Fibroblast of peridontal ligament (primary cell): ENCODE data around the gene ABCC4.

Experiments used
- DNase-seq: peaks from one replicate; pipeline ENCODE4 v3.0.0-alpha.2; 2010; ENCODE audit errors: extremely low read depth

Gene ABCC4

DNA sequence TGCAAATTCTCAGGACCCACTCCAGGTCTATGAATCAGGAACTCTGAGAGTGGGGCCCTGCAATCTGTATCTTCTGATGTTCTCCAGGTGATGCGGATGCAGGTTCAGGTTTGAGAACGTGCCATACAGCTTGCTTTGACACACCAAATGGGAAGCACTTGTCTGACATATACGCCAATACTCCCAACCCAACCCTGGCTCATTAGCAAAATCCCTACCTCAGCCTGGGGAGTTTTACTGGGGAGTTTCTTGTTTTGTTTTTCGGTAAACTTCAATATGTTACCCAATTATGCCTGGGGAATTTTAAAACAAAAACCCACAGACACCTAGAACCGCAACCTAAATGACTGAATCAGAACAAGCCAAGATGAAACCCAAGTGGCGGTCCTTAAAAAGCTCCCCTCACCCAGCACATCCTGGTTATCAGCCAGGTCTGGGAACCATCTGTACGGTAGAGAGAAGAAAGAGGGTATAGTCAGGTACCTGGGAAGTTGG lies 41.2 kb downstream of the ABCC4 start:
- no peak for DNase-seq

GRCh38 chr13:95258619-95259194 lies 42.5 kb downstream of the ABCC4 start:
- DNase-seq, result no peak

GRCh38 chr13:95258098-95258497 lies 43.2 kb downstream of the ABCC4 start:
- DNase-seq, result no peak

DNA sequence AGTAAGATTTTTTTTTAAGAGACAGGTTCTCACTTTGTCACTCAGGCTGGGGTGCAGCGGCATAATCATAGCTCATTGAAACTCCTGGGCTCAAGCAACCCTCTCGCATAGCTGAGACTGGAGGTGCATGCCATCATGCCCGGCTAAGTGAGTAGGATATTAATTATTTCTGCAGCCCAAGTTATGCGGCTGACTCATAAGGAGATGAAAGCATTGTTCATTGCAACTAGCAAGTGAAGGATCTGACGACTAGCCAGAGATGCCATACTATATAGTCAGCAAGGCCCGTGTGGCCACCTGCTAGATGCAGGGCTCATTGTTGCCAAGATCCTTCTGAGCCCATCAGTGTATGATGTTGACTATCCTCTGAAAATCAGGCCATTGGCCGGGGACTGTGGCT lies 45.2 kb downstream of the ABCC4 start:
- DNase-seq, result peak; percentile 63

DNA sequence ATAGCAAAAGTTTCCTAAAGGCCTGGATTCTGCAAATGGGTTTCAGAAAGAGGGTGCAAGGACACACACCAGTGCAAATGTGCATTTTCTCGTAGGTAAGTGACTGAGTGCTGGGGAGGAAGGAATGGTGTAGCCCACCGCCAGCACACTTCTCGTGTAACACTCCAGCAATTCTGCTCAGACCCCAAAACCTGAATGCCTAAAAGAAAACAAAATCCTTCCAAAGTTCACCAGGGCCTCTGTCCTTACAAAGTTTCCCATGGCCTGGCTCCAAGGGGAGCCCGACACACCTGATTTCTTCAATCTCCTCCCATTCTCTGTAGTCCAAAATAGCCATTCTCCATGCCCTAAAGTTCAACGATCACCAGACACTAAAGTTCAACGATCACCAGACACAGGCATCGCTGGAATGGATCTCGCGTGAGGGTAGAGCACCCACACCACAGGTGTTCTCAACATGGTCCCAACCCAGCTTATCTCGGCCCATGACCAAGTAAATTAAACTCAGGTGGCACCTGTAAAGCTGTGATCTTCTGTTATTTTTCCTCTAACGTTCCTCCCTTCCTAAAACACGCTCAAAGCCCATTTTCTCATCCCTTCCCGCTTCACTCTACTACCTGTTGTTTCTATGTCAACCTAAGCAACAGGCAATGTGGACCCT lies 46.0 kb downstream of the ABCC4 start:
- DNase-seq, result no peak

DNA sequence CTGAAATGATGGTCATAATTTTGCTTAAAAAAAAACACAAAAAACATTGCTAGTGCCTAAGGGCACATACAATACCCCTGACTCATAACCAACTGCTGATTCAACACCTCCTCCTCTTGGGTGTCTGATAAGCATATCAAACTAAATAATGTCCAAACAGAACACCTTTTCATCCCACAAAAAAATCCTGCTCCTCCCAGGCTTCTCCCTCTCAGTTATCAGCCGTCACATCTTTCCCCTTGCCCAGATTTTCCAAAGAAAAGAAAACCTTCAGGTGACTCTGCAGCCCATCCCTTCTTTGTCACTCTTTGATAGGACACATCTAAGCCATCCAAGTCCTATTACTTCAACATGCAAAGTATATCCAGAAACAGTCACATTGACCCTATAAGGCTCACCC lies 46.9 kb downstream of the ABCC4 start:
- DNase-seq, result no peak

- DNase-seq, result no peak
These were observed 48.2 kb downstream of the ABCC4 start for GRCh38 chr13:95253033-95253432.

DNA sequence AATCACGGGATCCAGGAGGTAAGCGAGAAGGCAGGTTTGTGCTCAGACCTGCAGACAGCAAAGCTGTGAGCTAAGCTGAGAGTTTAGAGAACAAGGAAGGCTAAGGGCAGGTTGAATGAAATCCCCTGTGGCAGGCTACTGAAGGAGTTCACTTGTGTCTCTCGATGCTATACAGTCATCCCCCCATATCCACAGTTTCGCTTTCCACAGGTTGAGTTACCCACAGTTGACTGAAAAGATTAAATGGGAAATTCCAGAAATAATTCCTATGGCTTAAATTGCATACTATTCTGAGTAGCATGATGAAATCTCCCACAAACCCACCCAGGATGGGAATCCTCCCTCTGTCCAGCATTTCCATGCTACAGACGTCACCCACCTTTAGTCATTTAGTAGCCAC lies 49.6 kb downstream of the ABCC4 start:
- no peak for DNase-seq

- DNase-seq, result no peak
These were observed 50.3 kb downstream of the ABCC4 start for GRCh38 chr13:95250961-95251360.

- no peak for DNase-seq
These were observed 52.3 kb downstream of the ABCC4 start for GRCh38 chr13:95248953-95249352.

DNA sequence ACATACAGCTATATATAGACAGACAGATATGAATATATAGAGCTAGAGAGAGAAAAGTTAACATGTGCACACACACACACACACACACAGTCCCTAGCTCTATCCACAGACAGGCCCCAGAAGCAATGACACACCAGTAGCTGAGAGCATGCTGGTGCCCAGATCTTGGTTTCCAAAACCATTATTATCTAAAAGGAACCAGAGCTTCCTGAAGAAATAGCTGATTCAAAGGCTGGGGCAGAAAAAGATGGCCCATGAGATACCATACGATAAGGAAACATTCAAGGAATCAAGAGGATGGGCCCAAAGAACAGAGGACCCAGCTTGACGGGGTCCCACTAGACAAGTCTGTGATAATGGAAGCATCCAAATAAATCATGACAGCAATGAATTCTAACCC lies 53.4 kb downstream of the ABCC4 start:
- DNase-seq, result no peak

GRCh38 chr13:95247171-95247570 lies 54.1 kb downstream of the ABCC4 start:
- no peak for DNase-seq

GRCh38 chr13:95246292-95247082 lies 54.8 kb downstream of the ABCC4 start:
- DNase-seq, result no peak

DNA sequence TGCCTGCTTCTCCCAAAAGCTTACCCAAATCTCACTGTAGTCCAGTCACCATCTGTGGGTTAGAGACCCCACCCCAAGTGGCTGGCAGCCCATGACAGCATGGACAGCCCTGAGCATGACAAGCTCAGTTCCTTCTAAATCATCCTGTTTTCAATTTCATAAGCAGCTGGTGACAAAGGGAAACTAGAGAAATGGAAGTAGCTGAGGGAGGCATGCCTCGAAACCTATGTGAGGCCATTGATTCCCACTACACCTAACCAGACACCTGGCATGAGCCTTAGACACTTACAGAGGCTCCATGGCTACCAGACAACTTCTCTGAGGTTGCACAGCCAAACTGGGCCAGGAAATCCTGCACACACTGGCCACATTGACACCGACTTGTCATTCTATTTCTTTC lies 56.2 kb downstream of the ABCC4 start:
- DNase-seq, result no peak

DNA sequence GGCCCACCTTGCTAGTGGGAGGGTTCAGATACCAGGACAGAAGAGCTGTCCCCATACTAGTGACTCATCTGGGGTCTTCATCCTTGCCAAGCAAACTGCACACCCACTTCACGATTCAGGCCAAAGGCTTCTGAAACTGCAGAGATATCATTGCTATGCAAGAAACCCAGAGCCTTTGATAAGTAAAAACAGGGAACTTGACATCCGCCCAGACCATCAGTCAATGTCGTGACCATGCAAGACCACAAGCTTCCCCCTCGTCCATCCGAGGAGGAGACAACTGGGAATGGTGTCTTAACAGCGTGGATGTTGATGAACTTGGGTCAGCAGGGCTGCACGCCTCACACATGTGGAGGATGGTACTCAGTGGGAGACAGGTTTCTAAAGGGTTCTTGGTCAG lies 58.0 kb downstream of the ABCC4 start:
- no peak for DNase-seq

- no peak for DNase-seq
These were observed 59.9 kb downstream of the ABCC4 start for GRCh38 chr13:95241321-95241720.

DNA sequence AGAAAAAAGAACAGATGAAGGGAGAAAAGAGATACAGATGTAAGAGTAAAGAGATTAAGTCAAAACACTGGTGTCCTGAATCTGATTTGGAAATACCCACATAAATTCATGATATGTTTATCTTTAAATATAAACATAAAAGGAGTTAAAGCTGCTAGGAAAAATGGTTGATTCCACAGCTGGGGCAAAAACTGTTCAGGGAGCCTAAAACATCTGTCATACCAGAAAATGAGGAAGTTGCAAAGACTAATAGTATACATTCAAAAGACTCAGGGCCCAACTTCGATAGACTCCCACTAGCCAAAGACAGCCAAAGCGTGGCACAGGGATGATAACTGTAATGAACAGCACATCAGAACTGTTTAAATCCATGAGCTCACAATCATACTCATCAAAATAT lies 62.0 kb downstream of the ABCC4 start:
- peak; percentile 38 for DNase-seq

DNA sequence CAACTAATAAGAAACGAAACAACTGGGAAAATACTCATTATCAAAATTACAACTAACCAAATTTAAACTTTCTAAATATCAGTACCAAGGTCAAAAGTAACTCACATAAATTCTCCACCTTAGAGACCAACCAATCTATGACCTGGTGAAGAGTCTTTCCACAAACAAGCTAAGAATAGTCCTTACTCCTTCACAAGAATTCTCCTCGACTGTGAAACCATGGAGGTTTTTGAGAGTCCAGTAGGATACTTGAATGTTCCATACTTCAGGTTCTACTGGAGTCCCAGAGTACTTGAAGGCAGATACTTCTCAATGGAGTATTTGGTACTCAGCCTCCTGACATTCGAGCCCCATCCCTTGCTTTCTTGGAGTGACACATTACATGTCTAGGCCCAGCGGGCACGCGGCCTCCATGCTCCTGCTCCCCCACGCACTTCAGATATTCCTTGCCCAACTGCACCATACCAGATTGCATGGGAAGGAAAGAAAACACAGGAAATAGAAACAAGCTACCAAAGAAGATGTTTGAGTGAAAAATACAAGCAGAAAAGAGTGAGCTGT lies 63.9 kb downstream of the ABCC4 start:
- no peak for DNase-seq

- no peak for DNase-seq
These were observed 64.5 kb downstream of the ABCC4 start for GRCh38 chr13:95236774-95237173.

- no peak for DNase-seq
These were observed 65.3 kb downstream of the ABCC4 start for GRCh38 chr13:95235974-95236373.

DNA sequence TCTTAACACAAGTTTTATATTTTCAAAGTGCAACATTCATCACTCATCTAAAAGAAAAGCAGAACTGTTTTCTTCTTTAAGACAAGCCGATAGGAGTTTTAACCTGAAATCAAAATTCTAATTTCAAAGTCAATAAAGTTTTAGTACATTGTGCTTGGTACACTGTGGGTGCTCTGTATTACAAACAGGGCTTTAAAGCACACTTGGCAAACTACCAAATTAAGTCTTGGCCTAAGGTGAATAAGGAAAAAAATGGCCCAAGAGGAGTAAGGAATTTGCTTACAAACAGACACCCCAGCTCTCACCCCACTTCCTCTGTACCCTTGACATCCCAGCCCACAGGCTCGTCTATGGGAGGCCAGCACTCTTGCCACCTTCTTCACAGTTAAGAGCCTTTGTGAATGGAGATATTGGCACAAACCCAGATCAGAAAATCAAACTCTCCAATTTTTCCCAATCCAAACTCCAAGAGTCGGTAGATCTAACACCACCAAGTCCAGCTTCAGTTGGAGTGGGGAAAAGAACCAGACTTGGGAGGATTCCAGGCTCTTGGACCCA lies 66.0 kb downstream of the ABCC4 start:
- no peak for DNase-seq

GRCh38 chr13:95234242-95234641 lies 67.0 kb downstream of the ABCC4 start:
- no peak for DNase-seq
